ENCODE results near the gene KRTAP6-3.

Gene KRTAP6-3

GRCh38 chr21:30577766-30578165 is 14.5 kb upstream of the KRTAP6-3 start:
- DNase-seq (ENCODE audit: low read depth, low spot score), result no peak
- H3K27ac ChIP-seq, result no peak overlapping the region
- H3K36me3 ChIP-seq (ENCODE audit: insufficient read depth, low read length), result no peaks in the 10 kb centered on the region
- H3K9ac ChIP-seq (ENCODE audit: insufficient read length), result no peak overlapping the region
- H3K4me3 ChIP-seq, result no peak overlapping the region
- TF ChIP-seq EZH2 (IDR thresholded peaks at IDR 0.05) (no peak), FOXP2 (optimal IDR thresholded peaks at IDR 0.05; ENCODE audit: control extremely low read depth, extremely low read length, insufficient read depth) (no peak), POLR2AphosphoS5 (IDR thresholded peaks at IDR 0.05; ENCODE audit: borderline replicate concordance, low read depth, low read length) (no peak)
- no peaks in the 10 kb centered on the region for H3K9me3 ChIP-seq (ENCODE audit: low read depth, low read length)

GRCh38 chr21:30579346-30579745 is 12.9 kb upstream of the KRTAP6-3 start:
- Histone ChIP-seq H3K9me3 (ENCODE audit: low read depth, low read length) (no peaks in the 10 kb centered on the region), H3K4me3 (no peak overlapping the region), H3K9ac (ENCODE audit: insufficient read length) (no peak overlapping the region), H3K36me3 (ENCODE audit: insufficient read depth, low read length) (no peaks in the 10 kb centered on the region), H3K27ac (no peak overlapping the region)
- no peak for DNase-seq (ENCODE audit: low read depth, low spot score)
- TF ChIP-seq POLR2AphosphoS5 (IDR thresholded peaks at IDR 0.05; ENCODE audit: borderline replicate concordance, low read depth, low read length) (no peak), FOXP2 (optimal IDR thresholded peaks at IDR 0.05; ENCODE audit: control extremely low read depth, extremely low read length, insufficient read depth) (no peak), EZH2 (IDR thresholded peaks at IDR 0.05) (no peak)

GRCh38 chr21:30580132-30580531 is 12.1 kb upstream of the KRTAP6-3 start:
- Histone ChIP-seq H3K9ac (ENCODE audit: insufficient read length) (no peak overlapping the region), H3K36me3 (ENCODE audit: insufficient read depth, low read length) (no peaks in the 10 kb centered on the region), H3K4me3 (no peak overlapping the region), H3K27ac (no peak overlapping the region), H3K9me3 (ENCODE audit: low read depth, low read length) (no peaks in the 10 kb centered on the region)
- TF ChIP-seq EZH2 (IDR thresholded peaks at IDR 0.05) (no peak), POLR2AphosphoS5 (IDR thresholded peaks at IDR 0.05; ENCODE audit: borderline replicate concordance, low read depth, low read length) (no peak), FOXP2 (optimal IDR thresholded peaks at IDR 0.05; ENCODE audit: control extremely low read depth, extremely low read length, insufficient read depth) (no peak)
- no peak for DNase-seq (ENCODE audit: low read depth, low spot score)

- TF ChIP-seq EZH2 (IDR thresholded peaks at IDR 0.05) (no peak), POLR2AphosphoS5 (IDR thresholded peaks at IDR 0.05; ENCODE audit: borderline replicate concordance, low read depth, low read length) (no peak), FOXP2 (optimal IDR thresholded peaks at IDR 0.05; ENCODE audit: control extremely low read depth, extremely low read length, insufficient read depth) (no peak)
- no peaks in the 10 kb centered on the region for H3K36me3 ChIP-seq (ENCODE audit: insufficient read depth, low read length)
- DNase-seq (ENCODE audit: low read depth, low spot score), result no peak
- H3K9ac ChIP-seq (ENCODE audit: insufficient read length), result no peak overlapping the region
- H3K9me3 ChIP-seq (ENCODE audit: low read depth, low read length), result no peaks in the 10 kb centered on the region
- no peak overlapping the region for H3K27ac ChIP-seq
- no peak overlapping the region for H3K4me3 ChIP-seq
Observed at GRCh38 chr21:30582870-30583269, 9.4 kb upstream of the KRTAP6-3 start.

GRCh38 chr21:30590297-30590696 is 1.9 kb upstream of the KRTAP6-3 start, which contains the start of gene KRTAP22-2:
Gene KRTAP22-2 (minus strand): TSS chr21:30590397.
- Histone ChIP-seq H3K27ac (no peak within 1 kb of the TSS), H3K4me3 (no peak within 1 kb of the TSS), H3K9ac (ENCODE audit: insufficient read length) (no peak within 1 kb of the TSS), H3K9me3 (ENCODE audit: low read depth, low read length) (no peaks in the 10 kb centered on the region), H3K36me3 (ENCODE audit: insufficient read depth, low read length) (no peaks in the 10 kb centered on the region)
- TF ChIP-seq FOXP2 (optimal IDR thresholded peaks at IDR 0.05; ENCODE audit: control extremely low read depth, extremely low read length, insufficient read depth) (no peak), POLR2AphosphoS5 (IDR thresholded peaks at IDR 0.05; ENCODE audit: borderline replicate concordance, low read depth, low read length) (no peak), EZH2 (IDR thresholded peaks at IDR 0.05) (no peak)
- no peak for DNase-seq (ENCODE audit: low read depth, low spot score)

DNA sequence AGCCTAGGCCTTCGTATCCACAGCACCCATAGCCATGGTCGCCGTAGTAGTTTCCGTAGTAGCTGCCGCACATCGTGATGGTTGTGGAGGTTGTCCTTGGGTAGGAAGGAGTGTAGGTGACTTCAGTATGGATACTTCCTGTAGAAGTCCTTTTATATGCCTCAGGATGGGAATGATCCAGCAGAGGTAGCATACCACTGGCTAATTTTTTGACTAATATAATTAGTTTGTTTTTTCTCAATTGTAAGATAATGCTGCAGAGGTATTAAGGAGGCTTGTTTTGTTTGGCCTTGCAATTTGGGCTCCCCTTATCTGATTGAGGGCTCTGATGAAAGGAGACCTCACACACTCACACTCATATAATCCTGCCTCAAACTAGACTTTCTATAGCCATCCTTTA is 6.6 kb downstream of the KRTAP6-3 start, which contains the start of gene KRTAP6-2:
KRTAP6-2 (minus strand) TSS at position 101 of the 400 bp plus-strand sequence; CDS start at position 73, 28 bp downstream.
- H3K36me3 ChIP-seq (ENCODE audit: insufficient read depth, low read length), result no peaks in the 10 kb centered on the region
- H3K4me3 ChIP-seq, result no peak within 1 kb of the TSS
- H3K27ac ChIP-seq, result no peak within 1 kb of the TSS
- no peak for DNase-seq (ENCODE audit: low read depth, low spot score)
- TF ChIP-seq EZH2 (IDR thresholded peaks at IDR 0.05) (no peak), POLR2AphosphoS5 (IDR thresholded peaks at IDR 0.05; ENCODE audit: borderline replicate concordance, low read depth, low read length) (no peak)
- no peaks in the 10 kb centered on the region for H3K9me3 ChIP-seq (ENCODE audit: low read depth, low read length)
- no peak within 1 kb of the TSS for H3K9ac ChIP-seq (ENCODE audit: insufficient read length)

GRCh38 chr21:30600787-30601186 is 8.5 kb downstream of the KRTAP6-3 start, which contains the start of gene KRTAP22-1:
Gene KRTAP22-1 (plus strand): TSS chr21:30601087.
- Histone ChIP-seq H3K9me3 (ENCODE audit: low read depth, low read length) (no peaks in the 10 kb centered on the region), H3K9ac (ENCODE audit: insufficient read length) (no peak within 1 kb of the TSS), H3K36me3 (ENCODE audit: insufficient read depth, low read length) (no peaks in the 10 kb centered on the region), H3K27ac (no peak within 1 kb of the TSS), H3K4me3 (no peak within 1 kb of the TSS)
- TF ChIP-seq EZH2 (IDR thresholded peaks at IDR 0.05) (no peak), POLR2AphosphoS5 (IDR thresholded peaks at IDR 0.05; ENCODE audit: borderline replicate concordance, low read depth, low read length) (no peak), FOXP2 (optimal IDR thresholded peaks at IDR 0.05; ENCODE audit: control extremely low read depth, extremely low read length, insufficient read depth) (no peak)
- DNase-seq (ENCODE audit: low read depth, low spot score), result no peak

DNA sequence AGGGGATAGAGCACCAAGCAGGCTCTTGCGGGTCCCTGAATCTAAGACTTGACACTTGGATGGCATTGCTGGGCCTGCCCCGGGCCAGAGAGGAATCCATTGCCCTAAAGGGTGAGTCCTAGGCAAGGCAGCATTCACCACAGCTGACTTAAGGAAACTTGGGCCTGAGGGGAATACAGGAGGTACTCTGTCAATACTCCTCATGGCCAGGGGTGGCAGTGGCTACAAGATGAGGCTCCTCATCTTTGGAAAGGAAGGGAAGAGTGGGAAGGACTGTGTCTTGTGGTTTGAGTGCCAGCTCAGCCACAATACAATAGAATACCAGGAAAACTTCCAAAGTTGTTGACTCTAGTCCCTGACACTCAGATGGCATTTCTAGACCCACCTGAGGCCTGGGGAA is 13.7 kb downstream of the KRTAP6-3 start:
- no peak for DNase-seq (ENCODE audit: low read depth, low spot score)
- Histone ChIP-seq H3K9me3 (ENCODE audit: low read depth, low read length) (no peaks in the 10 kb centered on the region), H3K9ac (ENCODE audit: insufficient read length) (no peak overlapping the region), H3K36me3 (ENCODE audit: insufficient read depth, low read length) (no peaks in the 10 kb centered on the region), H3K27ac (no peak overlapping the region), H3K4me3 (no peak overlapping the region)
- no peak for TF ChIP-seq POLR2AphosphoS5 (IDR thresholded peaks at IDR 0.05; ENCODE audit: borderline replicate concordance, low read depth, low read length)
- TF ChIP-seq FOXP2 (optimal IDR thresholded peaks at IDR 0.05; ENCODE audit: control extremely low read depth, extremely low read length, insufficient read depth), result no peak
- no peak for TF ChIP-seq EZH2 (IDR thresholded peaks at IDR 0.05)

DNA sequence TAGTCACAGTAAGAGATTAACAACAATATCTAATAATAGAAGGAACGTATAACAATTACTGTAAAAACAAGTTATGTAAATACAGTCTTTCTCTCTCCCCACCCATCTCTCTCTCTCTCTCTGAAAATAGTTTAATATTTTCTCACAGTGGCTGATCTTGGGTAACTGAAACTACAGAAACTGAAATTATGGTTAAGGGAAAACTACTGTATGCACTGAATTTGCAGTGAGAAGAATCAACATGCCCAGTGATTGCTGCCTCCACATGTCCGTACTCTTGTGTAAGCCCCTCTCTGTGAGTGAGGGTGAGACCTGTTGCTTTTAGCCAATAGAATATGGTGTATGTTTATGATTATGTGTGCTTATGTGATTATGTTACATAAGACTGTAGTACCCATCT is 19.9 kb downstream of the KRTAP6-3 start:
- Histone ChIP-seq H3K27ac (no peak overlapping the region), H3K9ac (ENCODE audit: insufficient read length) (no peak overlapping the region), H3K36me3 (ENCODE audit: insufficient read depth, low read length) (no peaks in the 10 kb centered on the region), H3K9me3 (ENCODE audit: low read depth, low read length) (no peaks in the 10 kb centered on the region), H3K4me3 (no peak overlapping the region)
- no peak for DNase-seq (ENCODE audit: low read depth, low spot score)
- TF ChIP-seq EZH2 (IDR thresholded peaks at IDR 0.05) (no peak), POLR2AphosphoS5 (IDR thresholded peaks at IDR 0.05; ENCODE audit: borderline replicate concordance, low read depth, low read length) (no peak), FOXP2 (optimal IDR thresholded peaks at IDR 0.05; ENCODE audit: control extremely low read depth, extremely low read length, insufficient read depth) (no peak)
